GM12873 (cell line): Measurements from ENCODE around the gene ZNF516.

Experiments used
- TF ChIP-seq, protein P1 (sequence below): IDR thresholded peaks from 2 replicates; pipeline ENCODE4 v1.5.1; 2012; ENCODE audit warnings: low read depth, mild to moderate bottlenecking, moderate library complexity, low read length, control low read depth; ENCODE audit not compliant: insufficient read depth; ENCODE audit errors: missing control alignments

The ZNF516 gene

GRCh38 chr18:76346490-76347130 is 148.4 kb downstream of the ZNF516 start:
- TF ChIP-seq, protein P1, sequence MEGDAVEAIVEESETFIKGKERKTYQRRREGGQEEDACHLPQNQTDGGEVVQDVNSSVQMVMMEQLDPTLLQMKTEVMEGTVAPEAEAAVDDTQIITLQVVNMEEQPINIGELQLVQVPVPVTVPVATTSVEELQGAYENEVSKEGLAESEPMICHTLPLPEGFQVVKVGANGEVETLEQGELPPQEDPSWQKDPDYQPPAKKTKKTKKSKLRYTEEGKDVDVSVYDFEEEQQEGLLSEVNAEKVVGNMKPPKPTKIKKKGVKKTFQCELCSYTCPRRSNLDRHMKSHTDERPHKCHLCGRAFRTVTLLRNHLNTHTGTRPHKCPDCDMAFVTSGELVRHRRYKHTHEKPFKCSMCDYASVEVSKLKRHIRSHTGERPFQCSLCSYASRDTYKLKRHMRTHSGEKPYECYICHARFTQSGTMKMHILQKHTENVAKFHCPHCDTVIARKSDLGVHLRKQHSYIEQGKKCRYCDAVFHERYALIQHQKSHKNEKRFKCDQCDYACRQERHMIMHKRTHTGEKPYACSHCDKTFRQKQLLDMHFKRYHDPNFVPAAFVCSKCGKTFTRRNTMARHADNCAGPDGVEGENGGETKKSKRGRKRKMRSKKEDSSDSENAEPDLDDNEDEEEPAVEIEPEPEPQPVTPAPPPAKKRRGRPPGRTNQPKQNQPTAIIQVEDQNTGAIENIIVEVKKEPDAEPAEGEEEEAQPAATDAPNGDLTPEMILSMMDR = no peak

GRCh38 chr18:76345901-76346300 is 149.1 kb downstream of the ZNF516 start:
- TF ChIP-seq, protein P1 = no peak

DNA sequence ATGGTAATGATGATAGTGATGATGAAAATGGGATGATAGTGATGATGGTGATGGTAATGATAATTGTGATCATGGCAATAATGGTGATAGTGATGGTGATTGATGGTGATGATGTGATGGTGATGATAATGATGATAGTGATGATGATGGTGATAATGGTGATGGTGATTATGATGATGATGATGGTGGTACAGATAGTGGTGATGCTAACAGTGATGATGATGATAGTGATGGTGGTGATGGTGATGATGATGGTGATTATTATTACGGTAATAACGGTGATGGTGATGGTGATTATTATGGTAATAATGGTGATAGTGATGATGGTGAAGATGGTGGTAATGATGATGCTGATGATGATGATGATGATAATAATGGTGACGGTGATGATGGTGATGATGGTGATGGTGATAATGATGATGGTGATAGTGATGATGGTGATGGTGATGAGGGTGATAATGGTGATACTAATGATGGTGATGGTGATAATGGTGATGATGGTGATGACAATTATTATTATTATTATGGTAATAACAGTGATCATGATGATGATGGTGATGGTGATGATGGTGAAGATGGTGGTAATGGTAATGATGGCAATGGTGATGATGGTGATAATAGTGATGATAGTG is 151.0 kb downstream of the ZNF516 start:
- TF ChIP-seq, protein P1 = no peak

DNA sequence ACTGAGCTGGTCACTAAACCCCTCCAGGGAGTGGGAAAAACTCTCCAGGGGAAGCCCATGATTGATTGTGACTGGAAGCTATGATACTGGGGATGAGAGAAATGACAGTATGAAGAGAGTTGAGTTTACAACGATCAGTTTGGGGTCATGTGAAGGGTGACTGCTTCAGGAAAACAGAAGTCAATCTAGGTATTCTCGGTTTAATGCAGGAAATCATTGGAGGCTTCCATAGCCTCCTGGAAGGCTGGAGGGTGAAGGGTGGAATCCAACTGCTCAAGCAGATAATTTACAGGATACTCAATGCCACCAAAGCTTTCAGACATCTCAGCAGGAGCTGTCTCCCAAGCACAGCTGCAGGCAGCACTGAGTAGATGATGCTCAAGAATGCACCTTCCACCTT is 154.6 kb downstream of the ZNF516 start:
- TF ChIP-seq, protein P1 = no peak

GRCh38 chr18:76339246-76339620 is 155.8 kb downstream of the ZNF516 start:
- TF ChIP-seq, protein P1 = no peak

DNA sequence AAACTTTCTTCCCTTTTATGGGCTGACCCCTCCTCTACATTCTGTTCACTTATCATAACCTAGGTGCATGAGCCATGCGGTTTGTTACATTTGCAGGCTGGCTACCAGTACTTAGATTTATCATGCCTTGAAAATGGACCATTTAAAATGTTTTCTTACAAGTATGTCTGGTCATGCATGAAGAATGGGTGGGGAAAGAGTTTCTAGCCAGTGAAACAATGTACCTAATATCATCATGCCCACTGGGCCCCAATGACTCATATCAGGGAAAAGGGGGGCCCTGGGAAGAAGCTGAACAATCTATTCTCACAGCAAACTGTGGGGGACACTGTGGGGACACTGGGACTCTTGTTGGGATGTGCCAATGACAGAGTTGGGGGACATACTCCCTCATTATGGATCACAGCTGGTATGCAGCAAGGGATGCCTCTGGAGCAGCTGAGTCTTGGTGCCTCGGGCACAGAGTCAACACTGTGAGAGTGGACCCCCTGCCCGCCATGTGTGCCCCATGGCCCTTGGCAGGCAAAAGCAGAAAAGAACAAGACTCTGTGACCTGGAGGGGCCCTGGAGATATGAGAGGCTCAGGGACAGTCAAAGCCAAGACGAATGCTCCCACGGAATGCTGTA is 156.3 kb downstream of the ZNF516 start:
- TF ChIP-seq, protein P1 = no peak

DNA sequence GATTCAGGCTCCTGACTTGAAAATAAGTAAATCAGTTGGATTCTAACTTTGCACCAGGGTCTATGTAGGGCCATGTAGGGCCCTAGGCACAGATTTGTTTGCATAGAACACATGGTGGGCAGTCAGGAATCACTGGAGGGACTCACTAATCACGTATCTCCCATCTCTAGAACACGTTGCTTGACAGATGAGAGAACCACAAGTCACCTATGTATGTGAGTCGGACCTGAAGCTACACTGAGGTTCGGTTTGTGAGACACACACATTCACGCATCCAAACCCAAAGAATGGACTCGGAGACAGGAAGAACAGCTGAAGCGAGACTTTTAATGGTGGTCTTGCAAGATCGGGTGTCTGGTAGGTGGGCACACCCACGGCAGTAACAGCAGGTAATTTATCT is 157.0 kb downstream of the ZNF516 start:
- TF ChIP-seq, protein P1 = no peak
